H9 (cell line): ENCODE data around the gene SLC35F3. TPM values are rescaled to one million over a fixed set of nuclear protein-coding genes. Genes with fewer than 3 reads are reported as not detected.

Experiments
- DNase-seq: peaks from one replicate; pipeline ENCODE4 v3.0.0-alpha.2; 2017
- H2AFZ ChIP-seq: one replicate; pipeline ENCODE4 v1.6.1; 2013; ENCODE audit warnings: mild to moderate bottlenecking, low read length, control low read depth, moderate library complexity
- H2AK5ac ChIP-seq: 2 replicates; pipeline ENCODE4 v1.6.1; 2013; ENCODE audit warnings: low read length, control low read depth, mixed read lengths; ENCODE audit not compliant: insufficient read length
- H2BK120ac ChIP-seq: one replicate; pipeline ENCODE4 v1.6.1; 2013; ENCODE audit warnings: low read depth, mild to moderate bottlenecking, low read length, control low read depth, inconsistent platforms; ENCODE audit not compliant: poor library complexity, severe bottlenecking
- H2BK12ac ChIP-seq: 2 replicates; pipeline ENCODE4 v1.6.1; 2013; ENCODE audit warnings: low read length, control low read depth, mixed read lengths, low read depth; ENCODE audit not compliant: insufficient read length
- H2BK15ac ChIP-seq: 2 replicates; pipeline ENCODE4 v1.6.1; 2013; ENCODE audit warnings: low read depth, low read length, control low read depth
- H2BK20ac ChIP-seq: one replicate; pipeline ENCODE4 v1.6.1; 2013; ENCODE audit warnings: low read depth, mild to moderate bottlenecking, low read length, control low read depth, inconsistent platforms; ENCODE audit not compliant: poor library complexity, severe bottlenecking
- H2BK5ac ChIP-seq: 2 replicates; pipeline ENCODE4 v1.6.1; 2013; ENCODE audit warnings: low read length, control low read depth, mixed read lengths; ENCODE audit not compliant: insufficient read length
- H3K14ac ChIP-seq: 2 replicates; pipeline ENCODE4 v1.6.1; 2013; ENCODE audit warnings: low read length, control low read depth; ENCODE audit not compliant: insufficient read depth
- H3K18ac ChIP-seq: 2 replicates; pipeline ENCODE4 v1.6.1; 2013; ENCODE audit warnings: low read depth, mild to moderate bottlenecking, mixed read lengths, low read length, control low read depth; ENCODE audit not compliant: insufficient read length
- H3K23ac ChIP-seq: 2 replicates; pipeline ENCODE4 v1.6.1; 2013; ENCODE audit warnings: low read length, control low read depth, mixed read lengths, low read depth; ENCODE audit not compliant: insufficient read length
- H3K23me2 ChIP-seq: 2 replicates; pipeline ENCODE4 v1.6.1; 2013; ENCODE audit warnings: low read depth, mild to moderate bottlenecking, mixed read lengths, low read length, control low read depth; ENCODE audit not compliant: insufficient read length, poor library complexity, severe bottlenecking
- H3K27ac ChIP-seq: 2 replicates; pipeline ENCODE4 v1.5.1; 2013; ENCODE audit warnings: low read length, control low read depth, mixed read lengths, low read depth; ENCODE audit not compliant: insufficient read length
- H3K27me3 ChIP-seq: 2 replicates; pipeline ENCODE4 v1.6.1; 2013; ENCODE audit warnings: low read length, control low read depth, inconsistent platforms; ENCODE audit not compliant: insufficient read depth
- H3K4ac ChIP-seq: 2 replicates; pipeline ENCODE4 v1.6.1; 2013; ENCODE audit warnings: low read depth, mild to moderate bottlenecking, control low read depth, inconsistent platforms, low read length, moderate library complexity
- H3K4me1 ChIP-seq: 2 replicates; pipeline ENCODE4 v1.6.1; 2013; ENCODE audit warnings: low read length, control low read depth, inconsistent platforms; ENCODE audit not compliant: insufficient read depth
- H3K4me2 ChIP-seq: 2 replicates; pipeline ENCODE4 v1.6.1; 2013; ENCODE audit warnings: low read length, control low read depth, mixed read lengths; ENCODE audit not compliant: insufficient read length, insufficient read depth
- H3K56ac ChIP-seq: 2 replicates; pipeline ENCODE4 v1.6.1; 2013; ENCODE audit warnings: low read depth, mild to moderate bottlenecking, mixed read lengths, low read length, control low read depth; ENCODE audit not compliant: insufficient read length
- H3K79me1 ChIP-seq: 2 replicates; pipeline ENCODE4 v1.6.1; 2013; ENCODE audit warnings: low read depth, mild to moderate bottlenecking, moderate library complexity, low read length, control low read depth, inconsistent platforms; ENCODE audit not compliant: insufficient read depth, poor library complexity, severe bottlenecking
- H3K79me2 ChIP-seq: 2 replicates; pipeline ENCODE4 v1.6.1; 2013; ENCODE audit warnings: low read length, control low read depth, inconsistent platforms; ENCODE audit not compliant: insufficient read depth
- H3K9ac ChIP-seq: 2 replicates; pipeline ENCODE4 v1.6.1; 2013; ENCODE audit warnings: low read length, control low read depth, mixed read lengths; ENCODE audit not compliant: insufficient read length; ENCODE audit errors: extremely low read depth
- H3K9me3 ChIP-seq: one replicate; pipeline ENCODE4 v1.6.1; 2013; ENCODE audit warnings: low read depth, low read length, inconsistent platforms; ENCODE audit not compliant: control insufficient read depth
- H3T11ph ChIP-seq: one replicate; pipeline ENCODE4 v1.6.1; 2013; ENCODE audit warnings: mild to moderate bottlenecking, low read length, control low read depth, inconsistent platforms
- H4K20me1 ChIP-seq: one replicate; pipeline ENCODE4 v1.6.1; 2013; ENCODE audit not compliant: control insufficient read depth, insufficient read length, insufficient read depth
- H4K5ac ChIP-seq: 2 replicates; pipeline ENCODE4 v1.6.1; 2013; ENCODE audit warnings: low read depth, mild to moderate bottlenecking, mixed read lengths, low read length, control low read depth; ENCODE audit not compliant: insufficient read length
- H4K8ac ChIP-seq: replicated peaks from 2 replicates; pipeline ENCODE4 v1.6.1; 2013; ENCODE audit warnings: low read length, control low read depth, mixed read lengths, low read depth; ENCODE audit not compliant: insufficient read length
- H4K91ac ChIP-seq: 2 replicates; pipeline ENCODE4 v1.6.1; 2013; ENCODE audit warnings: low read depth, mild to moderate bottlenecking, moderate library complexity, mixed read lengths, low read length, control low read depth; ENCODE audit not compliant: insufficient read length
- H3K27ac Mint-ChIP-seq, 3 experiments: 2 replicates in 2 of 3; 3 replicates in 1 of 3; pipeline ENCODE4 v1.8.0; 2020 to 2021; ENCODE audit warnings: mixed read lengths in 3 of 3, mild to moderate bottlenecking in 1 of 3, moderate library complexity in 1 of 3
- H3K27me3 Mint-ChIP-seq: 2 replicates; pipeline ENCODE4 v1.8.0; 2021; ENCODE audit warnings: low read depth, mild to moderate bottlenecking, moderate library complexity, mixed read lengths
- H3K36me3 Mint-ChIP-seq, 3 experiments: 2 replicates in 2 of 3; 3 replicates in 1 of 3; pipeline ENCODE4 v1.8.0; 2020 to 2021; ENCODE audit warnings: low read depth in 3 of 3, mixed read lengths in 3 of 3; ENCODE audit not compliant: insufficient read depth in 1 of 3
- H3K4me1 Mint-ChIP-seq, 2 experiments: 2 replicates each; pipeline ENCODE4 v1.8.0; 2020; ENCODE audit warnings: mixed read lengths in 2 of 2
- H3K4me3 Mint-ChIP-seq, 2 experiments: 2 replicates in 1 of 2; 3 replicates in 1 of 2; pipeline ENCODE4 v1.8.0; 2020 to 2021; ENCODE audit warnings: mild to moderate bottlenecking in 2 of 2, mixed read lengths in 2 of 2, moderate library complexity in 1 of 2
- H3K9me3 Mint-ChIP-seq, 2 experiments: 2 replicates in 1 of 2; 3 replicates in 1 of 2; pipeline ENCODE4 v1.8.0; 2020; ENCODE audit warnings: mild to moderate bottlenecking in 2 of 2, mixed read lengths in 2 of 2, moderate library complexity in 1 of 2
- CTCF ChIP-seq: fragments of 200-600 bp; sonication (generic); conservative IDR thresholded peaks from 3 replicates; pipeline ENCODE4 v1.8.0; 2021; ENCODE audit warnings: antibody characterized with exemption, mild to moderate bottlenecking
- total RNA-seq: library from RNA; stranded (reverse); gene quantifications from 2 replicates; pipeline ENCODE4 v1.2.1, GENCODE V29; 2021

The SLC35F3 gene
- total RNA-seq, 1 experiment from 2014 or later = 0.81 TPM

DNA sequence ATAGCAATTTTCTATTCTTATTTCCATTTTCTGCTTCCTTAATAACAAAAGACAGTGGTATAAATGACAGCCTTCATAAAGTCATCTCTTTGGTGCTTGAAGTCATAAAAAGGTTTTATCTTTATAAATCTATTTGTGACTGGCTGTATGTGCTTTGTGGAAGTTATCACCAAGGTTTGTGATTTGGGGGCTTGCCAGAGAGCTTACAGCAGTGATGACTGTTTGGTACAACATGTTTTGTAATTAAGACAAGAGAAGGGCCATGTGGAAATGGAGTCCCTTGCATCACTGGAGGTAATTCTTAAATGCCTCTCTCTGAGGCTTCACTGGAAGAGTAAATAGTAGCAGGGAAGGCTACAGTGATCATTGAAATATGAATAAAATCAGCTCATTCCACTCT, 2.7 kb downstream of the SLC35F3 start:
- Histone ChIP-seq H3K27ac (no peak overlapping the region), H3K79me1 (no peaks in the 10 kb centered on the region), H2AFZ (no peak overlapping the region), H3K4ac (no peak overlapping the region), H4K8ac (no peak overlapping the region), H2BK120ac (no peak overlapping the region), H3K14ac (no peak overlapping the region), H4K91ac (no peak overlapping the region), H3K9ac (no peak overlapping the region), H4K5ac (no peak overlapping the region), H3K79me2 (no peaks in the 10 kb centered on the region), H4K20me1 (no peaks in the 10 kb centered on the region), H3K4me1 (no peaks in the 10 kb centered on the region), H3T11ph (no peak overlapping the region), H3K9me3 (no peaks in the 10 kb centered on the region), H2BK20ac (no peak overlapping the region), H3K23ac (no peak overlapping the region), H2BK5ac (no peak overlapping the region), H3K27me3 (peaks cover 21% of the 10 kb centered on the region), H3K56ac (no peak overlapping the region), H3K4me2 (no peak overlapping the region), H2BK15ac (no peak overlapping the region), H2AK5ac (no peak overlapping the region), H3K23me2 (peaks cover 9% of the 10 kb centered on the region), H3K18ac (no peak overlapping the region), H2BK12ac (no peak overlapping the region)
- no peak for DNase-seq
- Mint-ChIP-seq H3K9me3 (no peaks in the 10 kb centered on the region), H3K27ac (no peak overlapping the region), H3K4me3 (no peak overlapping the region), H3K36me3 (no peaks in the 10 kb centered on the region; a peak in 1 of 7 replicates), H3K27me3 (peaks cover 72% of the 10 kb centered on the region), H3K4me1 (peaks cover 5 to 9% of the 10 kb centered on the region in 2 experiments; a peak in 3 of 4 replicates)
- no peak for TF ChIP-seq CTCF
